Activated naive CD8-positive, alpha-beta T cell (primary cell): ENCODE measurements around the gene HNRNPK.

Experiments
- H3K27ac Mint-ChIP-seq: one replicate; pipeline ENCODE4 v1.8.0; 2021; ENCODE audit warnings: mixed read lengths
- H3K27me3 Mint-ChIP-seq: one replicate; pipeline ENCODE4 v1.8.0; 2021; ENCODE audit warnings: mixed read lengths
- H3K36me3 Mint-ChIP-seq: one replicate; pipeline ENCODE4 v1.8.0; 2021; ENCODE audit warnings: mixed read lengths
- H3K4me1 Mint-ChIP-seq: one replicate; pipeline ENCODE4 v1.8.0; 2021; ENCODE audit warnings: low read depth, mixed read lengths
- H3K4me3 Mint-ChIP-seq: one replicate; pipeline ENCODE4 v1.8.0; 2021; ENCODE audit warnings: mild to moderate bottlenecking, mixed read lengths
- H3K9me3 Mint-ChIP-seq: one replicate; pipeline ENCODE4 v1.8.0; 2021; ENCODE audit warnings: low read depth, mixed read lengths

HNRNPK gene

DNA sequence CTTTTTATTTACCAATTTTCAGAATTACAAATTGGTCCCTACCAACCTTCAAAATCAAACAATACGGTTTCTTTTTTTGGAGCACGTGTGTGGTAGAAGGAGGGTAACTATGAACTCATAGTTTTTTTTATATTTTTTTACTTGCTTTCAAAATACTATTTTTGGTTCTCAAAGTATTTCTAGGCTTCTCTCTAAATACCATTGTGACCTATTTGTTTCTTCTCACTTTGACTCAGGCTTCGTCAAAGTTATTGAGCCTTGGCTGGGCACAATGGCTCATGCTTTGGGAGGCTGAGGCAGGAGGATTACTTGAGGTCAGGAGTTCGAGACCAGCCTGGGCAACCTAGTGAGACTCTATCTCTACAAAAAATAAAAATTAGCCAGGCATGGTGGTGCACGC is 47.2 kb downstream of the HNRNPK start:
- Mint-ChIP-seq H3K4me1 (peaks cover 8% of the 10 kb centered on the region), H3K27me3 (no peaks in the 10 kb centered on the region), H3K9me3 (no peaks in the 10 kb centered on the region), H3K4me3 (no peak overlapping the region), H3K36me3 (no peaks in the 10 kb centered on the region), H3K27ac (no peak overlapping the region)

DNA sequence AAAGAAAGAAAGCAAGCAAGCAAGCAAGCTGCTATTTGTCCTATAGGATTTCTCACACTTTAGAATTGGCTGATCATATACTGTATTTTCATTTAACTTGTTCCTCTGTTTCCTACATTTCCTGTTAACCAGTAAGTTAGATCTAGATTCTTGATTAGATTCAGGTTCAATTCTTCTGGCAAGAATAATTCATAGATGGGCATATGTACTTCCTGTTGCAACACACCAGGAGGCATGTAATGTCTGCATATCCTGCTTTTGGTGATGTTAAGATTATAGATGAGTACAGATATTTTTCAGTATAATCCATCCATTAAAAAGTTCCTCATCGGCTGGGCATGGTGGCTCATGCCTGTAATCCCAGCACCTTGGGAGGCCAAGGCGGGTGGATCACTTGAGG is 48.0 kb downstream of the HNRNPK start:
- no peak overlapping the region for H3K27ac Mint-ChIP-seq
- no peaks in the 10 kb centered on the region for H3K9me3 Mint-ChIP-seq
- H3K4me1 Mint-ChIP-seq: peaks cover 8% of the 10 kb centered on the region
- H3K4me3 Mint-ChIP-seq: no peak overlapping the region
- no peaks in the 10 kb centered on the region for H3K36me3 Mint-ChIP-seq
- no peaks in the 10 kb centered on the region for H3K27me3 Mint-ChIP-seq

DNA sequence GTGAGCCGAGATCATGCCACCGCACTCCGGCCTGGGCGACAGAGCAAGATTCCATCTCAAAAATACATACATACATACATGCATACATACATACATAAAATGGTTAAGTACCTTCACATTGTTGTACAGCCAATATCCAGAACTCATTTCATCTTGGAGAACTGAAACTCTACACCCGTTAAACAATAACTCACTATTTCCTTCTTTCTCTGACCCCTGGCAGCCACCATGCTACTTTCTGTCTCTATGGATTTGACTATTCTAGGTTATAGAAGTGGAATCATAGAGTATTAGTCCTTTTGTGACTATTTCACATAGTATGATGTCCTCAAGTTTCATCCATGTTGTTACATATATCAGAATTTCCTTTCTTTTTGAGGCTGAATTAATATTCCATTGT is 49.1 kb downstream of the HNRNPK start:
- no peaks in the 10 kb centered on the region for H3K36me3 Mint-ChIP-seq
- H3K4me1 Mint-ChIP-seq: peaks cover 8% of the 10 kb centered on the region
- H3K4me3 Mint-ChIP-seq: no peak overlapping the region
- no peaks in the 10 kb centered on the region for H3K27me3 Mint-ChIP-seq
- H3K9me3 Mint-ChIP-seq: no peaks in the 10 kb centered on the region
- no peak overlapping the region for H3K27ac Mint-ChIP-seq

DNA sequence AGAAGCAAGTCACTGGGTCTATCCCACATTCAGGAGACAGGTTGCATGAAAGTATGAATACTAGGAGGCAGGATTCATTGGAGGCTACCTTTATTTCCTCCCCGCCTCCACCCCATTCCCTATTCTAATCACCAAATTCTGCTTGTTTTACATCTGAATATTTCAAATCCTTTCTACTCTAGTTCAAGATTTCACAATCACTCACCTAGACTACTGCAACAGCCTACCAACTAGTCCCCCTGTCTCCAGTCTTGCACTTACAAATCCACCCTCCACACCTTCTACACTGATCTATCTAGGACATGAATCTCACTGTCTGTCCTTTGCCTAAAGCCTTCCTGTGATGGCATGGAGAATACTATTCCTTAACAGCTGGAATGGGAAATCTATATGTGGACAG is 52.4 kb downstream of the HNRNPK start:
- Mint-ChIP-seq H3K4me1 (peaks cover 8% of the 10 kb centered on the region), H3K9me3 (no peaks in the 10 kb centered on the region), H3K27ac (no peak overlapping the region), H3K36me3 (no peaks in the 10 kb centered on the region), H3K27me3 (no peaks in the 10 kb centered on the region), H3K4me3 (no peak overlapping the region)

- H3K4me1 Mint-ChIP-seq: peaks cover 16% of the 10 kb centered on the region
- H3K9me3 Mint-ChIP-seq: no peaks in the 10 kb centered on the region
- H3K4me3 Mint-ChIP-seq: peak within 1 kb of the TSS; percentile 87
- H3K27me3 Mint-ChIP-seq: no peaks in the 10 kb centered on the region
- peak within 1 kb of the TSS; percentile 88 for H3K27ac Mint-ChIP-seq
- peaks cover 2% of the 10 kb centered on the region for H3K36me3 Mint-ChIP-seq
Measured at GRCh38 chr9:83920927-83921707, 58.9 kb downstream of the HNRNPK start, which contains the start of gene KIF27. Gene KIF27 (minus strand): TSS chr9:83921432. CDS start chr9:83915591, 5,841 bp downstream.

- Mint-ChIP-seq H3K4me3 (peak overlapping the region; percentile 87), H3K9me3 (no peaks in the 10 kb centered on the region), H3K36me3 (peaks cover 2% of the 10 kb centered on the region), H3K27ac (peak overlapping the region; percentile 88), H3K27me3 (no peaks in the 10 kb centered on the region), H3K4me1 (peaks cover 16% of the 10 kb centered on the region)
Measured at GRCh38 chr9:83920469-83920926, 59.5 kb downstream of the HNRNPK start.

- Mint-ChIP-seq H3K36me3 (peaks cover 2% of the 10 kb centered on the region), H3K27me3 (no peaks in the 10 kb centered on the region), H3K4me1 (peaks cover 16% of the 10 kb centered on the region), H3K4me3 (peak overlapping the region; percentile 30), H3K9me3 (no peaks in the 10 kb centered on the region), H3K27ac (peak overlapping the region; percentile 46)
Measured at GRCh38 chr9:83919111-83919510, 60.9 kb downstream of the HNRNPK start.
